Adipose tissue (tissue), 3 donors: Measurements from ENCODE around the gene C16orf78. TPM values are rescaled to one million over a fixed set of nuclear protein-coding genes. Genes with fewer than 3 reads are reported as not detected.

Source experiments
- H3K27ac ChIP-seq: one replicate; pipeline ENCODE4 v1.5.1; 2013; ENCODE audit warnings: low read depth, low read length
- WGBS, 3 donors: extraction: QIAGEN DNeasy Blood & Tissue Kit; methylation state at CpG; one replicate each; pipeline ENCODE4 v1.1.7; 2013; 5-methylcytosine and 5-hydroxymethylcytosine counted together
- polyA plus RNA-seq, 3 donors: library from polyadenylated mRNA; stranded (reverse); fragments of 200-250 nt; gene quantifications; one replicate each; pipeline ENCODE4 v1.2.3, GENCODE V29; 2013
- donor health status: healthy with polysubstance abuse.
- donor health status: Bipolar disorder and iron deficiency.
- donor health status: healthy.

The C16orf78 gene
- polyA plus RNA-seq, 3 donors, result not detected

DNA sequence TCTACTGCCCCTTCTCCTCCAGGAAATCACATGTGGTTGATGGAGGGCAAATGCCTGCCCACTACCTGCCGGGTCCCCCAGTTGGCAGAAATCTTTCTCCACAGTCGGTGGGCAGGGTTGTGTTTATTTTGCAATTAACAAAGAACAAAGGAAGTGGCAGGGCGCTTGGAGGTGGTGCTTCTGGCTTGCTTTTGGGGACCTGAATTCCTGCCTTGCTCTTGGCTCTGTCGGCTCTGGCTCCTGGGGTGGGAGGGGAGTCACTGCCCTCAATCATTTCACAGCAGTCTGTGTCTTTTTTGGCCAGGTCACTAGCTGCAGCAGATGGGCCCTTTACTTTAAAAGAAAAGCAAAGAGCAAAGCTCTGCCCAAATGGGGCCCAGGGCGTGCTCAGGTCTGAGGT is 69.2 kb downstream of the C16orf78 start:
- WGBS, 3 donors, result 41 to 50% (median 49%) methylated on average over 5 of the region's 5 CpGs
- no peak overlapping the region for H3K27ac ChIP-seq

DNA sequence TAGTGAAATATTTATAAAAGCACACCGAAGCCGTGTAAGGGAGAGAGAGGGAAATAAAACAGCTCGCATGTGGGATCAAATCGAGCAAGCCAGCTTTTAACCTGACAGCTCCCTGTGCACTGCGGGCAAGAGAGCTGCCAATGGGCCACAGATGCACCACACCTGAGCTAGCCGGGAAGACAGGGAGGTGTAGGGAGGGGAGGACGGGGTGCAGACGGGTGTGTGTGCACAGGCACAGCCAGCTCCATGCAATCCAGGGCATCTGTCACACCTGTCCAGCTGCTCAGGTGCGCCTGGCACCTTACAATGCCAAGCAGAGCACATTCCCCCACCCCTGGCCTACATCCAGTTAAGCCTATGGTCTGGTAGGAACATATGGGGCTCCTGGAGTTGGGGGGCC is 70.0 kb downstream of the C16orf78 start:
- WGBS, 3 donors, result 71 to 89% (median 81%) methylated on average over 9 of the region's 9 CpGs
- H3K27ac ChIP-seq, result no peak overlapping the region

DNA sequence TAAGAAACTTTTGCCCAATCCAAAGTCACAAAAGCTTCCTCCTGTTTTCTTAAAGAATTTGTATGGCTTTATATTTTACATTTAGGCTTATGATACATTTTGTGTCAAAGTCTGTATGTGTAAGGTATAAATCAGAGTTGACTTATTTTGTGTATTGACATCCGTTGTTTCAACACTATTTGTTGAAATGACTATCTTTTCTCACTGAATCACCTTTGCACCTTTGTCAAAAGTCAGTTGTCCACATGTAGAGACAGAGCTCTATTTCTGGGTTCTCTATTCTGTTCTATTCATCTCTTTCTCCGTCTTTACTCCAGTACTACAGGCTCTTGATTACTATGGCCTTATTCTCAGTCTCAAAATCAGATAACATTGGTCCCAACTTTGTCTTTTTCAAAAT is 73.2 kb downstream of the C16orf78 start:
- WGBS, 3 donors, result 80 to 94% (median 88%) methylated on average over 2 of the region's 2 CpGs
- no peak overlapping the region for H3K27ac ChIP-seq

Other genes with a start within 250 kb of the C16orf78 start
- 1 to 10 TPM in 2 of 3 donors, under 1 TPM in 1; 0.30 to 2.1 (median 1.9) TPM for gene CBLN1, start 92.0 kb upstream of the C16orf78 start, polyA plus RNA-seq